ENCODE results near the gene SERPINA12.

The SERPINA12 gene

DNA sequence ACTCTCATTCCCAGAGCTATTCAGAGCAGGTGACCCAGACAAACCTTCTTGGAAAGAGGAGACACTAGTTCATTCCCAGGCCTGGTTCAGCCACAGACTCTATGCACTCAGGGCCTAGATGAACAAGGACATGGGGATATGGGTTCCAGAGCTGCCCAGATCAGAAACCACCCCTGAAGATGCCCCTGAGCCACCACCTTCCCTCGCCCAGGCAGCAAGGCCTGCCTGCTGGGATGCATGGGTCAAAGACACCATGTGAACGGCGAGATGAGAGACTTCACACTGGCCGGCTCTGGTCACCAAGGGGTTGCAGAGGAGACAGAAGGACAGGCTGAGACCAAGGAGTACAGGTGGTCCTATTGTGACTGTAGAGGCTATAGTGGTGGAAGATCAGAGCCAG, 4.1 kb downstream of the SERPINA12 start:
- Histone ChIP-seq H3K27me3 (ENCODE audit: insufficient read depth, low read depth) (no peaks in the 10 kb centered on the region), H3K9ac (no peak overlapping the region), H3K4me3 (IDR thresholded peaks at IDR 0.05; ENCODE audit: insufficient read depth, low read depth, low read length) (no peak overlapping the region), H3K36me3 (ENCODE audit: insufficient read depth) (no peaks in the 10 kb centered on the region), H3K4me2 (no peak overlapping the region), H2AFZ (ENCODE audit: low read depth) (no peak overlapping the region), H4K20me1 (ENCODE audit: insufficient read depth) (no peaks in the 10 kb centered on the region), H3K79me2 (ENCODE audit: insufficient read depth, low read depth) (no peaks in the 10 kb centered on the region), H3K27ac (no peak overlapping the region), H3K4me1 (ENCODE audit: low read depth, poor library complexity, severe bottlenecking) (no peaks in the 10 kb centered on the region)
- no peak for TF ChIP-seq CTCF (conservative IDR thresholded peaks at IDR 0.05; ENCODE audit: low read depth, low read length)

- Histone ChIP-seq H3K4me2 (no peak overlapping the region), H3K4me3 (IDR thresholded peaks at IDR 0.05; ENCODE audit: insufficient read depth, low read depth, low read length) (no peak overlapping the region), H3K79me2 (ENCODE audit: insufficient read depth, low read depth) (no peaks in the 10 kb centered on the region), H3K4me1 (ENCODE audit: low read depth, poor library complexity, severe bottlenecking) (no peaks in the 10 kb centered on the region), H3K36me3 (ENCODE audit: insufficient read depth) (no peaks in the 10 kb centered on the region), H2AFZ (ENCODE audit: low read depth) (no peak overlapping the region), H3K27me3 (ENCODE audit: insufficient read depth, low read depth) (no peaks in the 10 kb centered on the region), H4K20me1 (ENCODE audit: insufficient read depth) (no peaks in the 10 kb centered on the region), H3K27ac (no peak overlapping the region), H3K9ac (no peak overlapping the region)
- no peak for TF ChIP-seq CTCF (conservative IDR thresholded peaks at IDR 0.05; ENCODE audit: low read depth, low read length)
These were observed 7.4 kb downstream of the SERPINA12 start for GRCh38 chr14:94501588-94502516.

DNA sequence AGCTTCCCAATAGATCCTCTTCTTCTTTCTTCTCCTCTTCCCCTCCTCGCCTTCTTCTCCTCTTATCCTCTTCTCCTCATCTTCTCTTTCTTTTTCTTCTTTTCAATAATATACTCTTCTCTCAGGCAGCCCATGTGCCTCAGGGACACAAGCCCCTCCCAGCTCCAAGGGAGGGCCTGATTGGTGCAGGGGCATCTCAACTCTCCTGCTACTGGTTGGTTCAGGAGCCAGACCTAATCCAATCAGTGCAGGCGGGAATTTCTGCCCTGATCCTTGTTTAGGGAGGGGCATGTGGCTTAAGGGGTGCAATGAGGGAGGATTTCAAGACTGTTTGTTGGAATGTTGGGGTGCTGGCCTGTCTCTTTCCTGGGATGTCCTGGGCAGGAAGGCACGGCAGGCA, 9.0 kb downstream of the SERPINA12 start:
- H3K79me2 ChIP-seq (ENCODE audit: insufficient read depth, low read depth), result no peaks in the 10 kb centered on the region
- no peak overlapping the region for H3K4me3 ChIP-seq (IDR thresholded peaks at IDR 0.05; ENCODE audit: insufficient read depth, low read depth, low read length)

GRCh38 chr14:94499673-94500072, 9.6 kb downstream of the SERPINA12 start:
- H3K4me2 ChIP-seq, result no peak overlapping the region
- no peak overlapping the region for H2AFZ ChIP-seq (ENCODE audit: low read depth)
- H4K20me1 ChIP-seq (ENCODE audit: insufficient read depth), result no peaks in the 10 kb centered on the region
- H3K79me2 ChIP-seq (ENCODE audit: insufficient read depth, low read depth), result no peaks in the 10 kb centered on the region
- H3K4me1 ChIP-seq (ENCODE audit: low read depth, poor library complexity, severe bottlenecking), result no peaks in the 10 kb centered on the region
- no peak for TF ChIP-seq CTCF (conservative IDR thresholded peaks at IDR 0.05; ENCODE audit: low read depth, low read length)
- no peaks in the 10 kb centered on the region for H3K36me3 ChIP-seq (ENCODE audit: insufficient read depth)
- H3K9ac ChIP-seq, result no peak overlapping the region
- H3K27me3 ChIP-seq (ENCODE audit: insufficient read depth, low read depth), result no peaks in the 10 kb centered on the region
- no peak overlapping the region for H3K4me3 ChIP-seq (IDR thresholded peaks at IDR 0.05; ENCODE audit: insufficient read depth, low read depth, low read length)
- no peak overlapping the region for H3K27ac ChIP-seq

More for the DNA sequence above, 9.0 kb downstream of the SERPINA12 start:
- no peaks in the 10 kb centered on the region for H4K20me1 ChIP-seq (ENCODE audit: insufficient read depth)
- H3K27me3 ChIP-seq (ENCODE audit: insufficient read depth, low read depth), result no peaks in the 10 kb centered on the region
- H3K4me1 ChIP-seq (ENCODE audit: low read depth, poor library complexity, severe bottlenecking), result no peaks in the 10 kb centered on the region
- no peak overlapping the region for H2AFZ ChIP-seq (ENCODE audit: low read depth)
- H3K4me2 ChIP-seq, result no peak overlapping the region
- H3K27ac ChIP-seq, result no peak overlapping the region
- H3K36me3 ChIP-seq (ENCODE audit: insufficient read depth), result no peaks in the 10 kb centered on the region
- H3K9ac ChIP-seq, result no peak overlapping the region
- TF ChIP-seq CTCF (conservative IDR thresholded peaks at IDR 0.05; ENCODE audit: low read depth, low read length), result no peak

All from KMS-11 (cell line).